Kidney epithelial cell (primary cell): Measurements from ENCODE around the gene RALY. TPM values are rescaled to one million over a fixed set of nuclear protein-coding genes. Genes with fewer than 3 reads are reported as not detected.

Source experiments
- DNase-seq: peaks from one replicate; pipeline ENCODE4 v3.0.0-alpha.2; 2010; ENCODE audit warnings: low read depth
- H3K27me3 ChIP-seq: 2 replicates; pipeline ENCODE4 v1.6.0; 2011; ENCODE audit warnings: low read length; ENCODE audit not compliant: control insufficient read depth, insufficient read depth
- H3K36me3 ChIP-seq: 2 replicates; pipeline ENCODE4 v1.5.1; 2011; ENCODE audit warnings: low read length; ENCODE audit not compliant: control insufficient read depth, insufficient read depth
- H3K4me3 ChIP-seq: 2 replicates; pipeline ENCODE4 v1.5.1; 2011; ENCODE audit warnings: low read depth, mild to moderate bottlenecking, control low read depth, low read length
- CTCF ChIP-seq: IDR thresholded peaks from 2 replicates; pipeline ENCODE4 v1.5.1; 2011; ENCODE audit warnings: mild to moderate bottlenecking, moderate library complexity, low read length, control low read depth, inconsistent platforms; ENCODE audit not compliant: insufficient read depth, poor library complexity, severe bottlenecking
- total RNA-seq: library from RNA; depleted of rRNA; stranded (reverse); fragments of >200 nt; gene quantifications from 2 replicates; pipeline ENCODE4 v1.2.3, GENCODE V29; 2015

RALY gene
- total RNA-seq, 1 donor from 2014 or later, result 138 TPM

GRCh38 chr20:33999025-33999649 is 5.4 kb downstream of the RALY start:
- DNase-seq, result no peak
- H3K36me3 ChIP-seq, result no peaks in the 10 kb centered on the region

GRCh38 chr20:34001378-34001777 is 7.7 kb downstream of the RALY start:
- Histone ChIP-seq H3K27me3 (no peaks in the 10 kb centered on the region), H3K36me3 (no peaks in the 10 kb centered on the region), H3K4me3 (no peak overlapping the region)
- TF ChIP-seq CTCF, result no peak
- DNase-seq, result no peak

More at GRCh38 chr20:33999025-33999649, 5.4 kb downstream of the RALY start:
- TF ChIP-seq CTCF, result no peak
- H3K27me3 ChIP-seq, result no peaks in the 10 kb centered on the region
- no peak overlapping the region for H3K4me3 ChIP-seq

DNA sequence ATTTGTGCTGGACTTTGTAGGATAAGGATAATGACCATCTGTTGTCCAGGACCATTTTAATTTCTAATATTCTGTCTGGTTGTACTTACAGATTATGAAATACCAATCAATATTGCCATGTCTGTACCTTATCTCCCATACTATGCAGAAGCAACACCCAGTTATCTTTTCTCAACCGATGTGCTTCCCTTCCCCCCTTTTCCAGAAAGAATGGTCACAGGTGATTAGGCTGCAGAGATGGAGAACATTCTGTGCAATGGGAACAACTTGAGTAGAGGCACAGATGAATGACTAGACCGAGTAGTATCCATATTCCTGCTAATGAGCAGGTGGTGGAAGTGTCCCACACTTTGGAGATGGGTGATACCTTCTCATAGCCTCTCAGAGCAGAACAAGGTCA is 10.5 kb downstream of the RALY start:
- Histone ChIP-seq H3K36me3 (no peaks in the 10 kb centered on the region), H3K4me3 (no peak overlapping the region), H3K27me3 (no peaks in the 10 kb centered on the region)
- no peak for DNase-seq
- no peak for TF ChIP-seq CTCF

GRCh38 chr20:34004790-34005457 is 11.2 kb downstream of the RALY start:
- no peak overlapping the region for H3K4me3 ChIP-seq
- no peak for TF ChIP-seq CTCF
- DNase-seq, result no peak
- H3K27me3 ChIP-seq, result no peaks in the 10 kb centered on the region
- H3K36me3 ChIP-seq, result no peaks in the 10 kb centered on the region

DNA sequence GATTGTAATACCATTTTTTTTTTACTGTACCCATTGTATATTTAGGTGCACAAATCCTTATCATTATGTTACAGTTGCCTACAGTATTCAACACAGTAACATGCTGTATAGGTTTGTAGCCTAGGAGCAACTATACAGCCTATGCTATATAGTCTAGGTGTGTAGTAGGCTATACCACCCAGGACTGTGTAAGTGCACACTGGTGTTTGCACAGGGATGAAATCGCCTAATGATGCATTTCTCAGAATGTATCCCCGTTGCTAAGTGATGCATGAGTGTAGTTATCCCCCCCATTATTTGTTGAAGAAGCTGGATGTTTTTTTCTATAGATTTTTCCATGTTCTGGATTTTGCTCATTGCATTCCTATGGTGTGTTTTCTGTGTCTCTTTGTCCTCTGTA is 12.9 kb downstream of the RALY start:
- no peak overlapping the region for H3K4me3 ChIP-seq
- TF ChIP-seq CTCF, result no peak
- no peaks in the 10 kb centered on the region for H3K36me3 ChIP-seq
- no peaks in the 10 kb centered on the region for H3K27me3 ChIP-seq
- DNase-seq, result no peak

- no peak for DNase-seq
- no peak overlapping the region for H3K4me3 ChIP-seq
- no peaks in the 10 kb centered on the region for H3K27me3 ChIP-seq
- no peak for TF ChIP-seq CTCF
- H3K36me3 ChIP-seq, result no peaks in the 10 kb centered on the region
Measured at GRCh38 chr20:34008477-34008876, 14.8 kb downstream of the RALY start.
